Heart left ventricle (tissue), 13 donors: ENCODE measurements around the gene KLRD1.

Source experiments
- POLR2A ChIP-seq, 2 donors: fragments of 450-650 bp; IDR thresholded peaks; one replicate each; pipeline ENCODE4 v1.6.1; 2017; ENCODE audit warnings: antibody characterized with exemption in 2 of 2, mild to moderate bottlenecking in 2 of 2, moderate library complexity in 2 of 2
- TF ChIP-seq, protein P1 (sequence below), 12 donors: fragments of 200-600 bp; sonication (generic) in 4 of 12; IDR thresholded peaks; one replicate each; pipeline versions ENCODE4 v1.5.0 to v1.8.0; 2018 to 2022; ENCODE audit warnings: antibody characterized with exemption in 12 of 12, mild to moderate bottlenecking in 5 of 12
- donor health status: ischemic (EF 13 %, LVEDD 7.1; RV severe dilation, severe dysfunction).
- donor health status: DM: no; HTN: yes; CAD: no.
- donor health status: DM: no; HTN: no; CAD: no.
- donor health status: ischemic (EF 25% LVEDD 6.9; RV normal size, moderate dysfunction).
- donor health status: ischemic (EF 25% LVEDD 5.7; RV mildly dilated, moderate dysfunction).
- donor health status: ischemic (EF 35%, LVEDD 5.7; RV mildly dilated, moderate dysfunction).
- donor health status: nonischemic (EF 11% LVEDD 7.7; RV severe dilation, severe dysfunction).
- donor health status: DM: yes; HTN: yes; CAD: no.
- donor health status: PGD.
- donor health status: ischemic (EF 29% LVEDD 5.4; RV normal size, mild dysfunction).
- donor health status: nonischemic (EF 23%, LVEDD 6.1; RV moderate dilation, normal function).

DNA sequence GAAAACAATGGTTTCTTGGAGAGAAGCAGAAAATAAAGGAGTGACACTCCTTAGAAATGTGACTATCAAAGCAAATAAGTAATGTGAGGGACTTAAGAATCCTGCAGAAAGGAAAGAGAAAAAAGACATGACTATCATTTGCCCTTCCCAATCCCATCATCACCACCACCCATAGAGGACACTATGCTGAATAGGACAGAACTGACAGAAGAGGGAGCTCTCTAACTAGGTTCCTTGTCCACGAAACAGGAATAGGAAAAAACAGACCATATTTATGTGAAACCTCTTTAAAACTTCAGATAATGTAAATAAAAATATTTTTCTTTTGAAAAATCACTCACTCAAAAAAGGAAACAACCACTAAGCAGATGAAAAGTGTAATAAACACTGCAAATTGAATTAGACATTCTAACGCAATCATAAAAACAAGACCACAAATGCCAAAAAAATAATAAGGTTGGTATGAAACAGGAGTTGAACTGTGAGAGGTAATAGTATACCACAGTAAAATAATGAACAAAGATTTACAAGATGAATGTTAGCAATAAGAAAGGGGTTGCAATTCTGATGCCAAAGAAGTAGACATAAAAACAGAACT lies 24.1 kb downstream of the KLRD1 start:
- TF ChIP-seq, protein P1, sequence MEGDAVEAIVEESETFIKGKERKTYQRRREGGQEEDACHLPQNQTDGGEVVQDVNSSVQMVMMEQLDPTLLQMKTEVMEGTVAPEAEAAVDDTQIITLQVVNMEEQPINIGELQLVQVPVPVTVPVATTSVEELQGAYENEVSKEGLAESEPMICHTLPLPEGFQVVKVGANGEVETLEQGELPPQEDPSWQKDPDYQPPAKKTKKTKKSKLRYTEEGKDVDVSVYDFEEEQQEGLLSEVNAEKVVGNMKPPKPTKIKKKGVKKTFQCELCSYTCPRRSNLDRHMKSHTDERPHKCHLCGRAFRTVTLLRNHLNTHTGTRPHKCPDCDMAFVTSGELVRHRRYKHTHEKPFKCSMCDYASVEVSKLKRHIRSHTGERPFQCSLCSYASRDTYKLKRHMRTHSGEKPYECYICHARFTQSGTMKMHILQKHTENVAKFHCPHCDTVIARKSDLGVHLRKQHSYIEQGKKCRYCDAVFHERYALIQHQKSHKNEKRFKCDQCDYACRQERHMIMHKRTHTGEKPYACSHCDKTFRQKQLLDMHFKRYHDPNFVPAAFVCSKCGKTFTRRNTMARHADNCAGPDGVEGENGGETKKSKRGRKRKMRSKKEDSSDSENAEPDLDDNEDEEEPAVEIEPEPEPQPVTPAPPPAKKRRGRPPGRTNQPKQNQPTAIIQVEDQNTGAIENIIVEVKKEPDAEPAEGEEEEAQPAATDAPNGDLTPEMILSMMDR (IDR thresholded peaks at IDR 0.05), result peak; percentile 43 to 80 (median 64)
- no peak for TF ChIP-seq POLR2A (IDR thresholded peaks at IDR 0.05)
